Neural cell (in vitro differentiated cells): ENCODE measurements around the gene CCDC60. TPM values are rescaled to one million over a fixed set of nuclear protein-coding genes. Genes with fewer than 3 reads are reported as not detected.

Experiments used
- H2AFZ ChIP-seq: fragments of 200-600, 300-800 bp; sonication (generic), shearing (Covaris generic); 2 replicates; pipeline ENCODE4 v1.6.0; 2014; ENCODE audit warnings: low read depth, mild to moderate bottlenecking, antibody characterized with exemption, low read length, moderate library complexity
- H3F3A ChIP-seq: fragments of 200-600 bp; shearing (Covaris generic); 2 replicates; pipeline ENCODE4 v1.6.1; 2016; ENCODE audit warnings: mild to moderate bottlenecking, moderate library complexity, mixed read lengths, antibody characterized with exemption, low read length; ENCODE audit not compliant: insufficient read depth, poor library complexity, severe bottlenecking
- H3K27ac ChIP-seq: fragments of 200-600, 300-800 bp; sonication (generic), shearing (Covaris generic); 2 replicates; pipeline ENCODE4 v1.5.1; 2014; ENCODE audit warnings: mild to moderate bottlenecking, low read length, moderate library complexity
- H3K27me3 ChIP-seq: fragments of 300-800, 200-600 bp; sonication (generic), shearing (Covaris generic); 2 replicates; pipeline ENCODE4 v1.6.0; 2014; ENCODE audit warnings: mild to moderate bottlenecking, low read depth, low read length, moderate library complexity; ENCODE audit not compliant: insufficient read depth
- H3K36me3 ChIP-seq: fragments of 300-800, 200-600 bp; sonication (generic), shearing (Covaris generic); 2 replicates; pipeline ENCODE4 v1.5.1; 2014; ENCODE audit warnings: mild to moderate bottlenecking, antibody characterized with exemption, low read length, moderate library complexity; ENCODE audit not compliant: insufficient read depth
- H3K4me2 ChIP-seq: fragments of 300-800, 200-600 bp; sonication (generic), shearing (Covaris generic); 2 replicates; pipeline ENCODE4 v1.6.0; 2014; ENCODE audit warnings: mild to moderate bottlenecking, low read length
- H3K4me3 ChIP-seq: fragments of 300-800, 200-600 bp; sonication (generic), shearing (Covaris generic); 2 replicates; pipeline ENCODE4 v1.5.1; 2014; ENCODE audit warnings: mild to moderate bottlenecking, low read length, moderate library complexity
- H3K79me2 ChIP-seq: fragments of 200-600 bp; shearing (Covaris generic); replicated peaks from 2 replicates; pipeline ENCODE4 v1.6.0; 2014; ENCODE audit warnings: mild to moderate bottlenecking, low read length, moderate library complexity; ENCODE audit not compliant: insufficient read depth
- H3K9ac ChIP-seq: fragments of 300-800, 200-600 bp; sonication (generic), shearing (Covaris generic); 2 replicates; pipeline ENCODE4 v1.6.1; 2016; ENCODE audit warnings: mild to moderate bottlenecking, low read length, mixed read lengths
- H3K9me2 ChIP-seq: fragments of 200-600 bp; shearing (Covaris generic); 2 replicates; pipeline ENCODE4 v1.6.1; 2016; ENCODE audit warnings: mild to moderate bottlenecking, low read length, mixed read lengths; ENCODE audit not compliant: insufficient read depth
- H3K9me3 ChIP-seq: fragments of 200-600, 300-800 bp; sonication (generic), shearing (Covaris generic); 2 replicates; pipeline ENCODE4 v1.6.1; 2016; ENCODE audit warnings: mild to moderate bottlenecking, mixed run types, low read length, moderate library complexity, mixed read lengths
- H4K20me1 ChIP-seq: fragments of 200-600 bp; shearing (Covaris generic); 2 replicates; pipeline ENCODE4 v1.6.1; 2016; ENCODE audit warnings: mild to moderate bottlenecking, mixed run types; ENCODE audit not compliant: insufficient read depth
- EP300 ChIP-seq: fragments of 450-650 bp; conservative IDR thresholded peaks from 2 replicates; pipeline ENCODE4 v1.6.1; 2014; ENCODE audit warnings: antibody characterized with exemption, mild to moderate bottlenecking, moderate library complexity; ENCODE audit not compliant: poor library complexity, severe bottlenecking
- EZH2 ChIP-seq: fragments of 200-600, 300-800 bp; shearing (Covaris generic), sonication (generic); IDR thresholded peaks from 2 replicates; pipeline ENCODE4 v1.6.1; 2014; ENCODE audit warnings: antibody characterized with exemption, low read length, borderline replicate concordance, mild to moderate bottlenecking; ENCODE audit not compliant: insufficient read depth, poor library complexity, severe bottlenecking
- MXI1 ChIP-seq: fragments of 450-650 bp; conservative IDR thresholded peaks from 2 replicates; pipeline ENCODE4 v1.6.1; 2014; ENCODE audit warnings: antibody characterized with exemption, mild to moderate bottlenecking; ENCODE audit not compliant: poor library complexity, severe bottlenecking
- POLR2AphosphoS5 ChIP-seq: IDR thresholded peaks from 2 replicates; pipeline ENCODE4 v1.6.1; 2012
- RAD21 ChIP-seq: fragments of 450-650 bp; conservative IDR thresholded peaks from 2 replicates; pipeline ENCODE4 v1.6.1; 2014; ENCODE audit warnings: antibody characterized with exemption, mild to moderate bottlenecking, moderate library complexity
- SMC3 ChIP-seq: fragments of 450-650 bp; conservative IDR thresholded peaks from 2 replicates; pipeline ENCODE4 v1.6.1; 2014; ENCODE audit warnings: antibody characterized with exemption, mild to moderate bottlenecking, moderate library complexity; ENCODE audit not compliant: poor library complexity
- TAF1 ChIP-seq: IDR thresholded peaks from 2 replicates; pipeline ENCODE4 v1.6.1; 2012; ENCODE audit warnings: low read depth
- polyA plus RNA-seq: library from polyadenylated mRNA; depleted of rRNA; stranded (reverse); fragments of >200 nt; gene quantifications from 2 replicates; pipeline ENCODE4 v1.2.3, GENCODE V29; 2014
- TF ChIP-seq, protein P1 (sequence below): fragments of 450-650 bp; IDR thresholded peaks from 2 replicates; pipeline ENCODE4 v1.5.1; 2014; ENCODE audit warnings: antibody characterized with exemption, mild to moderate bottlenecking, moderate library complexity; ENCODE audit not compliant: poor library complexity, severe bottlenecking
- TF ChIP-seq, protein P2 (sequence below): IDR thresholded peaks from 2 replicates; pipeline ENCODE4 v1.6.1; 2012; ENCODE audit warnings: borderline replicate concordance

Gene CCDC60
- polyA plus RNA-seq, 1 donor from 2014 or later, result not detected

DNA sequence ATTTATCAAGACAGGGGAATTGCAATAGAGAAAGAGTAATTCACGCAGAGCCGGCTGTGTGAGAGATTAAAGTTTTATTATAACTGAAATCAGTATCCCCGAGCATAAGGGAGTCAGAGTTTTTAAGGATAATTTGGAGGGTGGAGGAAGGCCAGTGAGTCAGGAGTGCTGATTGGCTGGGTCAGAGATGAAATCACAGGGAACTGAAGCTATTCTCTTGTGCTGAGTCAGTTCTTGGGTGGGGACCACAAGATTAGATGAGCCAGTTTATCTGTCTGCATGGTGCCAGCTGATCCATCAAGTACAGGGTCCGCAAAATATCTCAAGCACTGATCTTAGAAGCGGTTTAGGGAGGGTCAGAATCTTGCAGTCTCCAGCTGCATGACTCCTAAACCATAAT, 96.6 kb downstream of the CCDC60 start:
- Histone ChIP-seq H2AFZ (no peak overlapping the region), H3K36me3 (no peaks in the 10 kb centered on the region), H3K9me2 (no peaks in the 10 kb centered on the region), H3F3A (no peaks in the 10 kb centered on the region), H3K79me2 (no peaks in the 10 kb centered on the region), H3K4me3 (no peak overlapping the region), H3K27ac (no peak overlapping the region), H3K9me3 (no peaks in the 10 kb centered on the region), H3K9ac (no peak overlapping the region), H4K20me1 (no peaks in the 10 kb centered on the region), H3K4me2 (no peak overlapping the region), H3K27me3 (no peaks in the 10 kb centered on the region)
- TF ChIP-seq, protein P1, sequence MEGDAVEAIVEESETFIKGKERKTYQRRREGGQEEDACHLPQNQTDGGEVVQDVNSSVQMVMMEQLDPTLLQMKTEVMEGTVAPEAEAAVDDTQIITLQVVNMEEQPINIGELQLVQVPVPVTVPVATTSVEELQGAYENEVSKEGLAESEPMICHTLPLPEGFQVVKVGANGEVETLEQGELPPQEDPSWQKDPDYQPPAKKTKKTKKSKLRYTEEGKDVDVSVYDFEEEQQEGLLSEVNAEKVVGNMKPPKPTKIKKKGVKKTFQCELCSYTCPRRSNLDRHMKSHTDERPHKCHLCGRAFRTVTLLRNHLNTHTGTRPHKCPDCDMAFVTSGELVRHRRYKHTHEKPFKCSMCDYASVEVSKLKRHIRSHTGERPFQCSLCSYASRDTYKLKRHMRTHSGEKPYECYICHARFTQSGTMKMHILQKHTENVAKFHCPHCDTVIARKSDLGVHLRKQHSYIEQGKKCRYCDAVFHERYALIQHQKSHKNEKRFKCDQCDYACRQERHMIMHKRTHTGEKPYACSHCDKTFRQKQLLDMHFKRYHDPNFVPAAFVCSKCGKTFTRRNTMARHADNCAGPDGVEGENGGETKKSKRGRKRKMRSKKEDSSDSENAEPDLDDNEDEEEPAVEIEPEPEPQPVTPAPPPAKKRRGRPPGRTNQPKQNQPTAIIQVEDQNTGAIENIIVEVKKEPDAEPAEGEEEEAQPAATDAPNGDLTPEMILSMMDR, result no peak
- TF ChIP-seq POLR2AphosphoS5 (no peak), MXI1 (no peak), RAD21 (no peak), SMC3 (no peak), EP300 (no peak), EZH2 (no peak), TAF1 (no peak)
- TF ChIP-seq, protein P2, sequence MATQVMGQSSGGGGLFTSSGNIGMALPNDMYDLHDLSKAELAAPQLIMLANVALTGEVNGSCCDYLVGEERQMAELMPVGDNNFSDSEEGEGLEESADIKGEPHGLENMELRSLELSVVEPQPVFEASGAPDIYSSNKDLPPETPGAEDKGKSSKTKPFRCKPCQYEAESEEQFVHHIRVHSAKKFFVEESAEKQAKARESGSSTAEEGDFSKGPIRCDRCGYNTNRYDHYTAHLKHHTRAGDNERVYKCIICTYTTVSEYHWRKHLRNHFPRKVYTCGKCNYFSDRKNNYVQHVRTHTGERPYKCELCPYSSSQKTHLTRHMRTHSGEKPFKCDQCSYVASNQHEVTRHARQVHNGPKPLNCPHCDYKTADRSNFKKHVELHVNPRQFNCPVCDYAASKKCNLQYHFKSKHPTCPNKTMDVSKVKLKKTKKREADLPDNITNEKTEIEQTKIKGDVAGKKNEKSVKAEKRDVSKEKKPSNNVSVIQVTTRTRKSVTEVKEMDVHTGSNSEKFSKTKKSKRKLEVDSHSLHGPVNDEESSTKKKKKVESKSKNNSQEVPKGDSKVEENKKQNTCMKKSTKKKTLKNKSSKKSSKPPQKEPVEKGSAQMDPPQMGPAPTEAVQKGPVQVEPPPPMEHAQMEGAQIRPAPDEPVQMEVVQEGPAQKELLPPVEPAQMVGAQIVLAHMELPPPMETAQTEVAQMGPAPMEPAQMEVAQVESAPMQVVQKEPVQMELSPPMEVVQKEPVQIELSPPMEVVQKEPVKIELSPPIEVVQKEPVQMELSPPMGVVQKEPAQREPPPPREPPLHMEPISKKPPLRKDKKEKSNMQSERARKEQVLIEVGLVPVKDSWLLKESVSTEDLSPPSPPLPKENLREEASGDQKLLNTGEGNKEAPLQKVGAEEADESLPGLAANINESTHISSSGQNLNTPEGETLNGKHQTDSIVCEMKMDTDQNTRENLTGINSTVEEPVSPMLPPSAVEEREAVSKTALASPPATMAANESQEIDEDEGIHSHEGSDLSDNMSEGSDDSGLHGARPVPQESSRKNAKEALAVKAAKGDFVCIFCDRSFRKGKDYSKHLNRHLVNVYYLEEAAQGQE, result no peak

DNA sequence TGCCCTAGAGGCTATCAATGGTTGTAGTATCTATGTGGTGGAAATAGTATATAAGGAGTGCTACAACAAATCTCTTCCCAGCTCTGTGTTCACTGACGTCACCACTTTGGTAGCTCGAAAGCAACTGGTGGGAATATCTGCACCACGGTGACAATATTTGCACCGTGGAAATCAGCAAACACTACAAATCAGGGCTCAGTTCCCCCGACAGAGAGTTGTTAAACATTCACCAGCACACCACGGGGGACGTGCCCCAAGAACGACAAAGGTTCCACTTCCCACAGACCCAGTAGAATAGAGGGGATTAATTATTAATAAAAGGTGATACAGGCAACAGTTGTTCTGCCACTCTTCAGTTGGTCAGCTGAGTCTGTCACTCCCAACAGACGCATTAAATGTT, 98.4 kb downstream of the CCDC60 start:
- Histone ChIP-seq H2AFZ (no peak overlapping the region), H3K79me2 (no peaks in the 10 kb centered on the region), H3K27me3 (no peaks in the 10 kb centered on the region), H3K4me3 (no peak overlapping the region), H3F3A (no peaks in the 10 kb centered on the region), H3K9me3 (no peaks in the 10 kb centered on the region), H3K27ac (no peak overlapping the region), H3K4me2 (no peak overlapping the region), H3K9me2 (no peaks in the 10 kb centered on the region), H4K20me1 (no peaks in the 10 kb centered on the region), H3K36me3 (no peaks in the 10 kb centered on the region), H3K9ac (no peak overlapping the region)
- TF ChIP-seq RAD21, result no peak
- TF ChIP-seq, protein P2, result no peak
- TF ChIP-seq SMC3, result no peak
- no peak for TF ChIP-seq TAF1
- no peak for TF ChIP-seq EP300
- no peak for TF ChIP-seq EZH2
- TF ChIP-seq POLR2AphosphoS5, result no peak
- TF ChIP-seq, protein P1, result no peak
- TF ChIP-seq MXI1, result no peak
